HCT116 (cell line): ENCODE measurements around the gene CKB. TPM values are rescaled to one million over a fixed set of nuclear protein-coding genes. Genes with fewer than 3 reads are reported as not detected.

Experiments
- ATAC-seq: fragments of 200-7000 bp; cut with Tn5 transposase; 2 replicates; pipeline ENCODE4 v1.9.1; 2020; ENCODE audit warnings: mild to moderate bottlenecking, moderate library complexity
- BruUV-seq: library from RNA; stranded (reverse); fragments of 400-500 nt; replicated peaks from 2 replicates; lab custom pipeline; 2021; lab: Mats Ljungman, UMichigan
- CTCF ChIA-PET: fragments of 300-600 bp; sonication (Branson Sonifier 250); formaldehyde crosslinking; loops from one replicate; lab custom pipeline; 2021; ENCODE audit warnings: antibody characterized with exemption; lab: Charles Lee
- POLR2A ChIA-PET: fragments of 300-600, 350-600 bp; sonication (Branson Sonifier 250); formaldehyde crosslinking; loops from one replicate; lab custom pipeline; 2021; ENCODE audit warnings: antibody characterized with exemption; lab: Charles Lee
- RAD21 ChIA-PET, 2 experiments: fragments of 300-600 bp; sonication (Branson Sonifier 250); formaldehyde crosslinking; loops; one replicate each; lab custom pipeline; 2023; ENCODE audit warnings: low total read pairs in 2 of 2; ENCODE audit not compliant: uncharacterized antibody in 2 of 2, unreplicated experiment in 2 of 2, low non-redundant PET in 1 of 2; lab: Charles Lee
- DNase-seq: peaks from one replicate; pipeline ENCODE4 v3.0.0-alpha.2; 2010; ENCODE audit warnings: low read depth, low spot score
- H2AFZ ChIP-seq: fragments of 200-600 bp; shearing (Covaris generic), sonication (generic); 2 replicates; pipeline ENCODE4 v1.6.1; 2017; ENCODE audit warnings: low read depth, mixed run types, mixed read lengths, antibody characterized with exemption, low read length; ENCODE audit not compliant: poor library complexity, severe bottlenecking
- H3K27ac ChIP-seq: 2 replicates; pipeline ENCODE4 v1.5.1; 2012; ENCODE audit warnings: low read depth, low read length
- H3K27me3 ChIP-seq: fragments of 200-600 bp; sonication (generic); 2 replicates; pipeline ENCODE4 v1.6.1; 2016; ENCODE audit warnings: mixed run types, low read length, mixed read lengths; ENCODE audit not compliant: insufficient read depth
- H3K36me3 ChIP-seq, 2 experiments: fragments of 200-500 bp in 1 of 2; fragments of 200-600 bp in 1 of 2; sonication (Bioruptor generic) in 1 of 2; sonication (generic) in 1 of 2; 2 replicates each; pipeline versions ENCODE4 v1.5.1 to v1.6.1; 2014 to 2016; ENCODE audit warnings: low read length in 2 of 2, inconsistent platforms in 1 of 2, mixed read lengths in 1 of 2, mixed run types in 1 of 2; ENCODE audit not compliant: insufficient read depth in 2 of 2, control insufficient read depth in 1 of 2
- H3K4me1 ChIP-seq, 2 experiments: fragments of 200-600 bp in 1 of 2; sonication (generic) in 1 of 2; 2 replicates each; pipeline versions ENCODE4 v1.5.1 to v1.6.1; 2012 to 2017; ENCODE audit warnings: low read length in 2 of 2, inconsistent platforms in 1 of 2, mild to moderate bottlenecking in 1 of 2, mixed read lengths in 1 of 2, mixed run types in 1 of 2, moderate library complexity in 1 of 2; ENCODE audit not compliant: insufficient read depth in 2 of 2, control insufficient read depth in 1 of 2
- H3K4me2 ChIP-seq: fragments of 200-600 bp; sonication (generic); 2 replicates; pipeline ENCODE4 v1.6.1; 2017; ENCODE audit warnings: mixed run types, low read length, mixed read lengths
- H3K4me3 ChIP-seq, 2 experiments: fragments of 200-600 bp in 1 of 2; sonication (generic) in 1 of 2; replicated peaks in 1 of 2; 2 replicates each; pipeline ENCODE4 v1.5.1; 2011 to 2016; ENCODE audit warnings: low read length in 2 of 2, control low read depth in 1 of 2, low read depth in 1 of 2, mild to moderate bottlenecking in 1 of 2, mixed read lengths in 1 of 2, mixed run types in 1 of 2
- H3K79me2 ChIP-seq: fragments of 200-600 bp; sonication (generic); 2 replicates; pipeline ENCODE4 v1.6.1; 2017; ENCODE audit warnings: mild to moderate bottlenecking, mixed run types, low read length, moderate library complexity, mixed read lengths; ENCODE audit not compliant: insufficient read depth
- H3K9ac ChIP-seq: fragments of 200-600 bp; sonication (generic); 2 replicates; pipeline ENCODE4 v1.6.1; 2016; ENCODE audit warnings: low read length, mixed read lengths
- H3K9me2 ChIP-seq: fragments of 200-600 bp; sonication (generic), shearing (Covaris generic); 2 replicates; pipeline ENCODE4 v1.6.1; 2017; ENCODE audit warnings: mixed run types, mild to moderate bottlenecking, moderate library complexity; ENCODE audit not compliant: insufficient read depth
- H3K9me3 ChIP-seq, 2 experiments: fragments of 200-500 bp in 1 of 2; fragments of 200-600 bp in 1 of 2; sonication (Bioruptor generic) in 1 of 2; sonication (generic) in 1 of 2; 2 replicates each; pipeline ENCODE4 v1.6.1; 2014 to 2017; ENCODE audit warnings: low read length in 2 of 2, mixed read lengths in 2 of 2, inconsistent platforms in 1 of 2, low read depth in 1 of 2, mild to moderate bottlenecking in 1 of 2, mixed run types in 1 of 2, moderate library complexity in 1 of 2; ENCODE audit not compliant: control insufficient read depth in 1 of 2, insufficient read depth in 1 of 2
- H4K20me1 ChIP-seq: fragments of 200-600 bp; sonication (generic), shearing (Covaris generic); 2 replicates; pipeline ENCODE4 v1.6.1; 2017; ENCODE audit warnings: mixed run types, mild to moderate bottlenecking, moderate library complexity; ENCODE audit not compliant: insufficient read depth
- ATF3 ChIP-seq: IDR thresholded peaks from 2 replicates; pipeline ENCODE4 v1.6.1; 2012
- CBX3 ChIP-seq: IDR thresholded peaks from 2 replicates; pipeline ENCODE4 v1.6.1; 2012; ENCODE audit warnings: low read depth
- CEBPB ChIP-seq: IDR thresholded peaks from 2 replicates; pipeline ENCODE4 v1.6.1; 2012; ENCODE audit warnings: low read depth
- ELF1 ChIP-seq: IDR thresholded peaks from 2 replicates; pipeline ENCODE4 v1.6.1; 2012; ENCODE audit warnings: low read depth, borderline replicate concordance
- EZH2 ChIP-seq: fragments of 200-600 bp; sonication (generic); IDR thresholded peaks from 2 replicates; pipeline ENCODE4 v1.6.1; 2017; ENCODE audit warnings: antibody characterized with exemption, mixed run types
- EZH2phosphoT487 ChIP-seq: fragments of 200-600 bp; IDR thresholded peaks from 2 replicates; pipeline ENCODE4 v1.6.1; 2018; ENCODE audit warnings: antibody characterized with exemption, borderline replicate concordance
- FOSL1 ChIP-seq: IDR thresholded peaks from 2 replicates; pipeline ENCODE4 v1.6.1; 2012; ENCODE audit warnings: low read depth
- JUND ChIP-seq: IDR thresholded peaks from 2 replicates; pipeline ENCODE4 v1.6.1; 2012
- POLR2A ChIP-seq: IDR thresholded peaks from 2 replicates; pipeline ENCODE4 v1.7.0; 2011; ENCODE audit warnings: borderline replicate concordance; ENCODE audit not compliant: insufficient read depth, insufficient read length; ENCODE audit errors: extremely low read depth
- POLR2AphosphoS5 ChIP-seq: IDR thresholded peaks from 2 replicates; pipeline ENCODE4 v1.6.1; 2011; ENCODE audit warnings: mild to moderate bottlenecking, low read depth, low read length, moderate library complexity
- SIN3A ChIP-seq: IDR thresholded peaks from 2 replicates; pipeline ENCODE4 v1.6.1; 2012; ENCODE audit warnings: low read depth
- SP1 ChIP-seq: IDR thresholded peaks from 2 replicates; pipeline ENCODE4 v1.6.1; 2012; ENCODE audit warnings: low read depth
- SRF ChIP-seq: IDR thresholded peaks from 2 replicates; pipeline ENCODE4 v1.6.1; 2012; ENCODE audit warnings: low read depth
- YY1 ChIP-seq: IDR thresholded peaks from 2 replicates; pipeline ENCODE4 v1.6.1; 2011; ENCODE audit warnings: low read length, low read depth, moderate library complexity, mild to moderate bottlenecking; ENCODE audit not compliant: insufficient replicate concordance; ENCODE audit errors: extremely low read depth
- ZFX ChIP-seq: fragments of 450-650 bp; IDR thresholded peaks from 2 replicates; pipeline ENCODE4 v1.6.1; 2017
- ZNF274 ChIP-seq: fragments of 200-500 bp; sonication (Bioruptor generic); IDR thresholded peaks from 2 replicates; pipeline ENCODE4 v1.6.1; 2014; ENCODE audit warnings: mild to moderate bottlenecking, low read depth, low read length, inconsistent platforms
- intact Hi-C: fragments of 100-400 bp; cut with micrococcal nuclease; formaldehyde crosslinking; loops from 2 replicates; pipeline ENCODE4 v1.10.0; 2022
- total RNA-seq: library from RNA; stranded (reverse); gene quantifications from one replicate; pipeline ENCODE4 v1.2.1, GENCODE V29; 2021; ENCODE audit not compliant: unreplicated experiment
- TF ChIP-seq, protein P1 (sequence below): IDR thresholded peaks from 2 replicates; pipeline ENCODE4 v1.6.1; 2011; ENCODE audit warnings: mild to moderate bottlenecking, low read length, moderate library complexity; ENCODE audit not compliant: insufficient replicate concordance; ENCODE audit errors: extremely low read depth
- TF ChIP-seq, protein P2 (sequence below): IDR thresholded peaks from 2 replicates; pipeline ENCODE4 v1.6.1; 2012
- TF ChIP-seq, protein P3 (sequence below): IDR thresholded peaks from 2 replicates; pipeline ENCODE4 v1.6.1; 2012; ENCODE audit warnings: low read depth
- TF ChIP-seq, protein P4 (sequence below), 3 experiments: fragments of 200-600 bp in 1 of 3; sonication (generic) in 1 of 3; IDR thresholded peaks in 2 of 3; conservative IDR thresholded peaks in 1 of 3; 2 replicates each; pipeline ENCODE4 v1.5.1; 2012 to 2017; ENCODE audit warnings: low read depth in 2 of 3, low read length in 2 of 3, antibody characterized with exemption in 1 of 3, borderline replicate concordance in 1 of 3, control low read depth in 1 of 3, mild to moderate bottlenecking in 1 of 3, mixed read lengths in 1 of 3, mixed run types in 1 of 3, moderate library complexity in 1 of 3; ENCODE audit not compliant: insufficient read depth in 1 of 3

Gene CKB
- total RNA-seq, 1 experiment from 2014 or later = 605 TPM

DNA sequence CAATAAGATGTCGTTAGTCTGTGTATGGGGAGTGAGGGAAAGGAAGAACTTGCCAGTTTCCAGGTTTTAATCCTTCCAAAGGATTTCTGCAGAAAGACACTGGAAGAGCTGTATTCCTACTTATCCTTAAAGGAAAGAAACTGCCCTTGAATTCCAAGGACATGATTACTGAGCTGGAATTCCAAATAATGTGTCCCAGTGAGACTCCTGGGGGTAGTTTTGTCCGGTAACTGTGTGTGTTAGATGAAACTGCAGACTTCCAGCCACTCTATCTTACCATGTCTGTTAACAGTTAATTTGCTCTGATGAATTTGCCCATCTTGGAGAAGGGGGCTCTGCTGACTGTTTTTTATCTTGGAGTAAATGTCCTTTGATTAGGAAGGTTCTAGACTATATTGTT is 33.0 kb downstream of the CKB start:
- ChIA-PET CTCF (interaction anchor here (0.6 kb wide), 1 partner anchor 11 kb away, joined by 3 read pairs; no protein-coding TSS in a partner anchor), POLR2A (no interaction called here), RAD21 (no interaction called here)
- H3K4me3 ChIP-seq = no peak overlapping the region
- no peak overlapping the region for H2AFZ ChIP-seq
- H3K9ac ChIP-seq = no peak overlapping the region
- DNase-seq = no peak
- no peak for ATAC-seq
- no peak overlapping the region for H3K4me2 ChIP-seq
- no peaks in the 10 kb centered on the region for H3K9me2 ChIP-seq
- no peaks in the 10 kb centered on the region for H4K20me1 ChIP-seq
- H3K36me3 ChIP-seq = peaks cover 12 to 23% of the 10 kb centered on the region in 2 experiments; a peak in 2 of 4 replicates
- intact Hi-C loops = no loop called here
- no peaks in the 10 kb centered on the region for H3K79me2 ChIP-seq
- BruUV-seq = no TSS peak
- no peaks in the 10 kb centered on the region for H3K4me1 ChIP-seq
- TF ChIP-seq SIN3A = no peak
- TF ChIP-seq EZH2 = no peak
- TF ChIP-seq POLR2AphosphoS5 = no peak
- TF ChIP-seq EZH2phosphoT487 = no peak
- no peak for TF ChIP-seq YY1
- no peak for TF ChIP-seq JUND
- no peak for TF ChIP-seq POLR2A
- TF ChIP-seq ZFX = no peak
- TF ChIP-seq CEBPB = no peak
- TF ChIP-seq SP1 = no peak
- TF ChIP-seq, protein P1, sequence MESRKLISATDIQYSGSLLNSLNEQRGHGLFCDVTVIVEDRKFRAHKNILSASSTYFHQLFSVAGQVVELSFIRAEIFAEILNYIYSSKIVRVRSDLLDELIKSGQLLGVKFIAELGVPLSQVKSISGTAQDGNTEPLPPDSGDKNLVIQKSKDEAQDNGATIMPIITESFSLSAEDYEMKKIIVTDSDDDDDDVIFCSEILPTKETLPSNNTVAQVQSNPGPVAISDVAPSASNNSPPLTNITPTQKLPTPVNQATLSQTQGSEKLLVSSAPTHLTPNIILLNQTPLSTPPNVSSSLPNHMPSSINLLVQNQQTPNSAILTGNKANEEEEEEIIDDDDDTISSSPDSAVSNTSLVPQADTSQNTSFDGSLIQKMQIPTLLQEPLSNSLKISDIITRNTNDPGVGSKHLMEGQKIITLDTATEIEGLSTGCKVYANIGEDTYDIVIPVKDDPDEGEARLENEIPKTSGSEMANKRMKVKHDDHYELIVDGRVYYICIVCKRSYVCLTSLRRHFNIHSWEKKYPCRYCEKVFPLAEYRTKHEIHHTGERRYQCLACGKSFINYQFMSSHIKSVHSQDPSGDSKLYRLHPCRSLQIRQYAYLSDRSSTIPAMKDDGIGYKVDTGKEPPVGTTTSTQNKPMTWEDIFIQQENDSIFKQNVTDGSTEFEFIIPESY = no peak
- no peak for TF ChIP-seq ATF3
- TF ChIP-seq ELF1 = no peak
- TF ChIP-seq FOSL1 = no peak
- no peak for TF ChIP-seq SRF
- TF ChIP-seq, protein P2, sequence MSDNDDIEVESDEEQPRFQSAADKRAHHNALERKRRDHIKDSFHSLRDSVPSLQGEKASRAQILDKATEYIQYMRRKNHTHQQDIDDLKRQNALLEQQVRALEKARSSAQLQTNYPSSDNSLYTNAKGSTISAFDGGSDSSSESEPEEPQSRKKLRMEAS = no peak
- TF ChIP-seq, protein P3, sequence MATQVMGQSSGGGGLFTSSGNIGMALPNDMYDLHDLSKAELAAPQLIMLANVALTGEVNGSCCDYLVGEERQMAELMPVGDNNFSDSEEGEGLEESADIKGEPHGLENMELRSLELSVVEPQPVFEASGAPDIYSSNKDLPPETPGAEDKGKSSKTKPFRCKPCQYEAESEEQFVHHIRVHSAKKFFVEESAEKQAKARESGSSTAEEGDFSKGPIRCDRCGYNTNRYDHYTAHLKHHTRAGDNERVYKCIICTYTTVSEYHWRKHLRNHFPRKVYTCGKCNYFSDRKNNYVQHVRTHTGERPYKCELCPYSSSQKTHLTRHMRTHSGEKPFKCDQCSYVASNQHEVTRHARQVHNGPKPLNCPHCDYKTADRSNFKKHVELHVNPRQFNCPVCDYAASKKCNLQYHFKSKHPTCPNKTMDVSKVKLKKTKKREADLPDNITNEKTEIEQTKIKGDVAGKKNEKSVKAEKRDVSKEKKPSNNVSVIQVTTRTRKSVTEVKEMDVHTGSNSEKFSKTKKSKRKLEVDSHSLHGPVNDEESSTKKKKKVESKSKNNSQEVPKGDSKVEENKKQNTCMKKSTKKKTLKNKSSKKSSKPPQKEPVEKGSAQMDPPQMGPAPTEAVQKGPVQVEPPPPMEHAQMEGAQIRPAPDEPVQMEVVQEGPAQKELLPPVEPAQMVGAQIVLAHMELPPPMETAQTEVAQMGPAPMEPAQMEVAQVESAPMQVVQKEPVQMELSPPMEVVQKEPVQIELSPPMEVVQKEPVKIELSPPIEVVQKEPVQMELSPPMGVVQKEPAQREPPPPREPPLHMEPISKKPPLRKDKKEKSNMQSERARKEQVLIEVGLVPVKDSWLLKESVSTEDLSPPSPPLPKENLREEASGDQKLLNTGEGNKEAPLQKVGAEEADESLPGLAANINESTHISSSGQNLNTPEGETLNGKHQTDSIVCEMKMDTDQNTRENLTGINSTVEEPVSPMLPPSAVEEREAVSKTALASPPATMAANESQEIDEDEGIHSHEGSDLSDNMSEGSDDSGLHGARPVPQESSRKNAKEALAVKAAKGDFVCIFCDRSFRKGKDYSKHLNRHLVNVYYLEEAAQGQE = no peak
- no peak for TF ChIP-seq CBX3
- TF ChIP-seq ZNF274 = no peak
- TF ChIP-seq, protein P4, sequence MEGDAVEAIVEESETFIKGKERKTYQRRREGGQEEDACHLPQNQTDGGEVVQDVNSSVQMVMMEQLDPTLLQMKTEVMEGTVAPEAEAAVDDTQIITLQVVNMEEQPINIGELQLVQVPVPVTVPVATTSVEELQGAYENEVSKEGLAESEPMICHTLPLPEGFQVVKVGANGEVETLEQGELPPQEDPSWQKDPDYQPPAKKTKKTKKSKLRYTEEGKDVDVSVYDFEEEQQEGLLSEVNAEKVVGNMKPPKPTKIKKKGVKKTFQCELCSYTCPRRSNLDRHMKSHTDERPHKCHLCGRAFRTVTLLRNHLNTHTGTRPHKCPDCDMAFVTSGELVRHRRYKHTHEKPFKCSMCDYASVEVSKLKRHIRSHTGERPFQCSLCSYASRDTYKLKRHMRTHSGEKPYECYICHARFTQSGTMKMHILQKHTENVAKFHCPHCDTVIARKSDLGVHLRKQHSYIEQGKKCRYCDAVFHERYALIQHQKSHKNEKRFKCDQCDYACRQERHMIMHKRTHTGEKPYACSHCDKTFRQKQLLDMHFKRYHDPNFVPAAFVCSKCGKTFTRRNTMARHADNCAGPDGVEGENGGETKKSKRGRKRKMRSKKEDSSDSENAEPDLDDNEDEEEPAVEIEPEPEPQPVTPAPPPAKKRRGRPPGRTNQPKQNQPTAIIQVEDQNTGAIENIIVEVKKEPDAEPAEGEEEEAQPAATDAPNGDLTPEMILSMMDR (IDR thresholded peaks at IDR 0.05 in 2 of 3, conservative IDR thresholded peaks at IDR 0.05 in 1 of 3; ENCODE audit: borderline replicate concordance in 1 of 3, insufficient read depth in 1 of 3, low read depth in 2 of 3, low read length in 2 of 3) = no peak
- no peaks in the 10 kb centered on the region for H3K27me3 ChIP-seq
- H3K9me3 ChIP-seq = no peaks in the 10 kb centered on the region
- H3K27ac ChIP-seq = no peak overlapping the region
